Lung microvascular endothelial cell (primary cell): ENCODE results near the gene CSF2RB. TPM values are rescaled to one million over a fixed set of nuclear protein-coding genes. Genes with fewer than 3 reads are reported as not detected.

Experiments used
- total RNA-seq: library from RNA; depleted of rRNA; stranded (reverse); fragments of >200 nt; gene quantifications from 2 replicates; pipeline ENCODE4 v1.2.1, GENCODE V29; 2014

The CSF2RB gene
- total RNA-seq, 1 donor from 2014 or later = 1.4 TPM

Other genes starting within 250 kb of the CSF2RB start
- not detected in 2 replicates for gene CACNG2, start 209.9 kb upstream of the CSF2RB start, total RNA-seq
- gene IFT27, start 137.5 kb upstream of the CSF2RB start, total RNA-seq = 10.0 and 12.9 TPM in 2 replicates
- not detected in 2 replicates for gene PVALB, start 96.6 kb upstream of the CSF2RB start, total RNA-seq
- not detected in 2 replicates for gene NCF4, start 52.6 kb upstream of the CSF2RB start, total RNA-seq
- 54.9 and 63.1 TPM in 2 replicates for gene TST, start 105.8 kb downstream of the CSF2RB start, total RNA-seq
- gene MPST, start 106.1 kb downstream of the CSF2RB start, total RNA-seq = 96.1 and 146 TPM in 2 replicates
- gene KCTD17, start 138.1 kb downstream of the CSF2RB start, total RNA-seq = 42.1 and 81.7 TPM in 2 replicates
- gene TMPRSS6, start 196.1 kb downstream of the CSF2RB start, total RNA-seq = not detected in 2 replicates
- not detected in 2 replicates for gene IL2RB, start 236.3 kb downstream of the CSF2RB start, total RNA-seq